Measurements from ENCODE around the gene TAF5L. TPM values are rescaled to one million over a fixed set of nuclear protein-coding genes. Genes with fewer than 3 reads are reported as not detected.

The TAF5L gene
- total and polyA plus RNA-seq, 2 of the 4 experiments (the other 2 are of a cell fraction) = 17.9 to 18.6 TPM

GRCh38 chr1:229557200-229557850 lies 68.6 kb downstream of the TAF5L start:
- Histone ChIP-seq H3K9ac (ENCODE audit: low read depth, low read length) (peak overlapping the region; percentile 90; the same call in 1 of the 2 replicates), H3K23ac (ENCODE audit: low read depth, low read length) (peak overlapping the region; percentile 57), H3K9me1 (ENCODE audit: insufficient read depth, low read length) (peaks cover 5% of the 10 kb centered on the region; the same call in 1 of the 2 replicates), H3K36me3 (ENCODE audit: control insufficient read depth, insufficient read depth, low read length) (no peaks in the 10 kb centered on the region), H3K18ac (ENCODE audit: low read depth, low read length) (no peak overlapping the region), H3K79me1 (ENCODE audit: low read depth in 1 of 2, low read length in 2 of 2) (peaks cover 19 to 45% of the 10 kb centered on the region in 2 experiments), H3K27me3 (ENCODE audit: control insufficient read depth, insufficient read depth, low read length) (no peaks in the 10 kb centered on the region), H3K56ac (ENCODE audit: extremely low read depth, insufficient read depth, low read length) (peak overlapping the region; percentile 61; the same call in 1 of the 2 replicates), H3K9me3 (ENCODE audit: control insufficient read depth, insufficient read depth, low read length) (no peaks in the 10 kb centered on the region), H3K27ac (ENCODE audit: insufficient read depth, low read length) (no peak overlapping the region), H2AFZ (replicated peaks; ENCODE audit: low read length, poor library complexity) (no peak overlapping the region), H2AK9ac (replicated peaks; ENCODE audit: low read depth, low read length, poor library complexity) (peak overlapping the region; percentile 68), H4K5ac (ENCODE audit: low read depth, low read length) (peak overlapping the region; percentile 49; the same call in 1 of the 2 replicates), H3K4me1 (ENCODE audit: control insufficient read depth, insufficient read depth, low read length) (peaks cover 11% of the 10 kb centered on the region), H2AK5ac (ENCODE audit: low read depth, low read length) (no peak overlapping the region), H2BK5ac (ENCODE audit: low read depth, low read length, poor library complexity, severe bottlenecking) (no peak overlapping the region), H3K4me2 (ENCODE audit: low read depth, low read length) (peak overlapping the region; percentile 99), H4K20me1 (ENCODE audit: insufficient read depth, low read length) (peaks cover 10% of the 10 kb centered on the region; the same call in 1 of the 2 replicates), H2BK20ac (ENCODE audit: low read depth, low read length) (no peak overlapping the region), H3K4ac (ENCODE audit: low read depth, low read length) (0 out of 2 replicates have a peak overlapping the region, but pooled peaks have one; percentile 41), H3K4me3 (ENCODE audit: insufficient read depth, low read depth, low read length) (peak overlapping the region; percentile 59), H2BK15ac (ENCODE audit: low read depth, low read length) (no peak overlapping the region), H4K8ac (ENCODE audit: low read depth in 2 of 2, low read length in 2 of 2) (no peak overlapping the region; a peak in 1 of 4 replicates), H4K91ac (ENCODE audit: insufficient read depth, low read depth, low read length) (no peak overlapping the region), H2BK120ac (ENCODE audit: low read depth, low read length) (no peak overlapping the region), H3K14ac (replicated peaks; ENCODE audit: low read depth, low read length) (peak overlapping the region; percentile 42)
- CTCF ChIA-PET = interaction anchor here (0.8 to 1.7 kb wide), 2 partner anchors 93 to 664 kb away, joined by 3 to 5 read pairs; no protein-coding TSS in a partner anchor
- dilution Hi-C loops (cut with HindIII; ENCODE audit: low sequenced_read_pairs, unreplicated experiment) = no loop called here
- DNase-seq = peak; percentile 34
- no peak for ATAC-seq (ENCODE audit: low read depth)
- BruUV-seq (replicated peaks) = no TSS peak
- POLR2A ChIA-PET (ENCODE audit: unreplicated experiment) = no interaction called here
- no CpG with 5 or more reads among the region's 5 CpGs for WGBS, 2 experiments (ENCODE audit: extremely low coverage in 2 of 2, insufficient read length in 1 of 2)
- intact Hi-C loops (cut with micrococcal nuclease) = no loop called here
- TF ChIP-seq NFE2L2 (IDR thresholded peaks at IDR 0.05; ENCODE audit: low read depth, low read length) (no peak), USF2 (IDR thresholded peaks at IDR 0.05; ENCODE audit: low read depth, low read length) (no peak), BHLHE40 (IDR thresholded peaks at IDR 0.05; ENCODE audit: low read depth, low read length) (no peak), RCOR1 (IDR thresholded peaks at IDR 0.05; ENCODE audit: insufficient replicate concordance, low read length) (no peak), SMC3 (IDR thresholded peaks at IDR 0.05; ENCODE audit: low read depth, low read length) (no peak), ELK1 (IDR thresholded peaks at IDR 0.05; ENCODE audit: borderline replicate concordance, low read depth, low read length) (no peak), MAZ (IDR thresholded peaks at IDR 0.05; ENCODE audit: borderline replicate concordance, low read depth, low read length) (no peak), MXI1 (IDR thresholded peaks at IDR 0.05; ENCODE audit: borderline replicate concordance, low read depth, low read length) (no peak), CEBPB (IDR thresholded peaks at IDR 0.05; ENCODE audit: low read depth, low read length) (no peak), RFX5 (IDR thresholded peaks at IDR 0.05; ENCODE audit: low read depth, low read length) (no peak)
- in situ Hi-C loops (cut with MboI; ENCODE audit: low sequenced_read_pairs) = loop anchor here (5.0 kb wide), 1 partner anchor 70 kb away; the partner anchor contains the start of genes TAF5L and URB2
